GM23338 (cell line): ENCODE measurements around the gene AFF3.

Source experiments
- CREB1 ChIP-seq: fragments of 250-450 bp; sonication (Bioruptor Pico); IDR thresholded peaks from 2 replicates; pipeline ENCODE4 v1.5.0; 2020; ENCODE audit warnings: low read depth, mild to moderate bottlenecking, moderate library complexity
- EZH2 ChIP-seq: fragments of 200-600 bp; sonication (generic); IDR thresholded peaks from one replicate; pipeline ENCODE4 v1.8.0; 2017; ENCODE audit warnings: antibody characterized with exemption, mild to moderate bottlenecking, low read depth; ENCODE audit not compliant: unreplicated experiment
- EZH2phosphoT487 ChIP-seq: fragments of 200-600 bp; sonication (generic); IDR thresholded peaks from one replicate; pipeline ENCODE4 v1.8.1; 2018; ENCODE audit warnings: antibody characterized with exemption; ENCODE audit not compliant: unreplicated experiment
- JUNB ChIP-seq: IDR thresholded peaks from one replicate; pipeline ENCODE4 v1.6.1; 2016; ENCODE audit warnings: antibody characterized with exemption; ENCODE audit not compliant: unreplicated experiment
- NANOG ChIP-seq: IDR thresholded peaks from 2 replicates; pipeline ENCODE4 v1.6.1; 2016; ENCODE audit warnings: antibody characterized with exemption, borderline replicate concordance
- POLR2AphosphoS5 ChIP-seq: IDR thresholded peaks from 2 replicates; pipeline ENCODE4 v1.6.1; 2016; ENCODE audit warnings: antibody characterized with exemption, low read depth
- STAT1 ChIP-seq: IDR thresholded peaks from one replicate; pipeline ENCODE4 v1.6.1; 2016; ENCODE audit warnings: antibody characterized with exemption; ENCODE audit not compliant: unreplicated experiment
- ZNF114 ChIP-seq: fragments of 250-450 bp; sonication (Bioruptor Pico); IDR thresholded peaks from 2 replicates; pipeline ENCODE4 v1.5.0; 2020; ENCODE audit warnings: mild to moderate bottlenecking, moderate library complexity
- ZNF331 ChIP-seq: fragments of 250-450 bp; sonication (Bioruptor Pico); IDR thresholded peaks from 2 replicates; pipeline ENCODE4 v1.5.0; 2020; ENCODE audit warnings: low read depth, mild to moderate bottlenecking, moderate library complexity
- TF ChIP-seq, protein P1 (sequence below), 2 experiments: fragments of 200-600 bp in 1 of 2; sonication (generic) in 1 of 2; conservative IDR thresholded peaks; 2 replicates each; pipeline versions ENCODE4 v1.5.1 to v1.6.1; 2016 to 2017; ENCODE audit warnings: antibody characterized with exemption in 2 of 2, low read depth in 2 of 2, mild to moderate bottlenecking in 2 of 2, moderate library complexity in 1 of 2
- TF ChIP-seq, protein P2 (sequence below): IDR thresholded peaks from one replicate; pipeline ENCODE4 v1.6.1; 2018; ENCODE audit warnings: antibody characterized with exemption; ENCODE audit not compliant: unreplicated experiment
- TF ChIP-seq, protein P3 (sequence below): IDR thresholded peaks from 2 replicates; pipeline ENCODE4 v1.6.1; 2016; ENCODE audit warnings: antibody characterized with exemption

DNA sequence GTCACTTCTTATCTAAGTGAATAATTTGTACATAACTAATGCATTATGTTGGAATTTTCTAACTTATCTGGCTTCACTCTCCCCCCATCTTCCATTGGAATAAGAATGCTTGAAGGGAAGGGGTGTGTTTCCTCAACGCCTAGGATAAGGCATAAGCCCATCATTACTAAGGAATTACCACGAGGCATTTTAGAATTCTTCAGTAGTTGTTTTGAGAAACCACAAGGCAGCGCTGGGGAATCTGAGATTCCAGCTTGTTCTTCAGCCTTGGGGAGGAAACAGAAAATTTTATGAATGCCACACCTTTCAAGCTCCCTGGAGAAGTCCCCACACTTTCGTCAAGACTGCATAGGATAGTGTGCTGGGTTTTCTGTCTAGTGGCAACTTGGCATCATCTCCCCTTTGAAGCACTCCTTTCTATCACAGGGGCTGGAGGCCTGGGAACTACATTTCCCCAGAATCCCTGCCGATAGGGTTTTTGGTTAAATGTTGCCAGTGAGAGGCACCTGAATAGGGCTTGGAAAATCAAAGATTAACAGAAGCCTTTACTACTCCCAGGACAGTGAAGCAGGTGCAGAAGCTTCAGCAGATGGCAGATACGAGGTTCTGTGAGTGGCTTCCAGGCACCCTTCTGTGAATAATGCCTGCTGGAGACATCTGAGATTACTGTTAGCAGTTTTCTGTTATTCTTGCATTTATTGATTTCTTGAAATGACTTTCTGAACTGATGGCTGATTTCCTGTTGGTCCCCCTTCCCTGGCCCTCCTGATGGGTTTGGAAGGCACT lies 459.9 kb downstream of the AFF3 start:
- TF ChIP-seq, protein P1, sequence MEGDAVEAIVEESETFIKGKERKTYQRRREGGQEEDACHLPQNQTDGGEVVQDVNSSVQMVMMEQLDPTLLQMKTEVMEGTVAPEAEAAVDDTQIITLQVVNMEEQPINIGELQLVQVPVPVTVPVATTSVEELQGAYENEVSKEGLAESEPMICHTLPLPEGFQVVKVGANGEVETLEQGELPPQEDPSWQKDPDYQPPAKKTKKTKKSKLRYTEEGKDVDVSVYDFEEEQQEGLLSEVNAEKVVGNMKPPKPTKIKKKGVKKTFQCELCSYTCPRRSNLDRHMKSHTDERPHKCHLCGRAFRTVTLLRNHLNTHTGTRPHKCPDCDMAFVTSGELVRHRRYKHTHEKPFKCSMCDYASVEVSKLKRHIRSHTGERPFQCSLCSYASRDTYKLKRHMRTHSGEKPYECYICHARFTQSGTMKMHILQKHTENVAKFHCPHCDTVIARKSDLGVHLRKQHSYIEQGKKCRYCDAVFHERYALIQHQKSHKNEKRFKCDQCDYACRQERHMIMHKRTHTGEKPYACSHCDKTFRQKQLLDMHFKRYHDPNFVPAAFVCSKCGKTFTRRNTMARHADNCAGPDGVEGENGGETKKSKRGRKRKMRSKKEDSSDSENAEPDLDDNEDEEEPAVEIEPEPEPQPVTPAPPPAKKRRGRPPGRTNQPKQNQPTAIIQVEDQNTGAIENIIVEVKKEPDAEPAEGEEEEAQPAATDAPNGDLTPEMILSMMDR (conservative IDR thresholded peaks at IDR 0.05; ENCODE audit: low read depth in 2 of 2): no peak
- TF ChIP-seq EZH2 (no peak), STAT1 (no peak), EZH2phosphoT487 (no peak), JUNB (no peak), POLR2AphosphoS5 (no peak), CREB1 (no peak), ZNF114 (CRISPR knock-in tag) (no peak), NANOG (no peak), ZNF331 (no peak)
- TF ChIP-seq, protein P2, sequence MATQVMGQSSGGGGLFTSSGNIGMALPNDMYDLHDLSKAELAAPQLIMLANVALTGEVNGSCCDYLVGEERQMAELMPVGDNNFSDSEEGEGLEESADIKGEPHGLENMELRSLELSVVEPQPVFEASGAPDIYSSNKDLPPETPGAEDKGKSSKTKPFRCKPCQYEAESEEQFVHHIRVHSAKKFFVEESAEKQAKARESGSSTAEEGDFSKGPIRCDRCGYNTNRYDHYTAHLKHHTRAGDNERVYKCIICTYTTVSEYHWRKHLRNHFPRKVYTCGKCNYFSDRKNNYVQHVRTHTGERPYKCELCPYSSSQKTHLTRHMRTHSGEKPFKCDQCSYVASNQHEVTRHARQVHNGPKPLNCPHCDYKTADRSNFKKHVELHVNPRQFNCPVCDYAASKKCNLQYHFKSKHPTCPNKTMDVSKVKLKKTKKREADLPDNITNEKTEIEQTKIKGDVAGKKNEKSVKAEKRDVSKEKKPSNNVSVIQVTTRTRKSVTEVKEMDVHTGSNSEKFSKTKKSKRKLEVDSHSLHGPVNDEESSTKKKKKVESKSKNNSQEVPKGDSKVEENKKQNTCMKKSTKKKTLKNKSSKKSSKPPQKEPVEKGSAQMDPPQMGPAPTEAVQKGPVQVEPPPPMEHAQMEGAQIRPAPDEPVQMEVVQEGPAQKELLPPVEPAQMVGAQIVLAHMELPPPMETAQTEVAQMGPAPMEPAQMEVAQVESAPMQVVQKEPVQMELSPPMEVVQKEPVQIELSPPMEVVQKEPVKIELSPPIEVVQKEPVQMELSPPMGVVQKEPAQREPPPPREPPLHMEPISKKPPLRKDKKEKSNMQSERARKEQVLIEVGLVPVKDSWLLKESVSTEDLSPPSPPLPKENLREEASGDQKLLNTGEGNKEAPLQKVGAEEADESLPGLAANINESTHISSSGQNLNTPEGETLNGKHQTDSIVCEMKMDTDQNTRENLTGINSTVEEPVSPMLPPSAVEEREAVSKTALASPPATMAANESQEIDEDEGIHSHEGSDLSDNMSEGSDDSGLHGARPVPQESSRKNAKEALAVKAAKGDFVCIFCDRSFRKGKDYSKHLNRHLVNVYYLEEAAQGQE: no peak
- TF ChIP-seq, protein P3, sequence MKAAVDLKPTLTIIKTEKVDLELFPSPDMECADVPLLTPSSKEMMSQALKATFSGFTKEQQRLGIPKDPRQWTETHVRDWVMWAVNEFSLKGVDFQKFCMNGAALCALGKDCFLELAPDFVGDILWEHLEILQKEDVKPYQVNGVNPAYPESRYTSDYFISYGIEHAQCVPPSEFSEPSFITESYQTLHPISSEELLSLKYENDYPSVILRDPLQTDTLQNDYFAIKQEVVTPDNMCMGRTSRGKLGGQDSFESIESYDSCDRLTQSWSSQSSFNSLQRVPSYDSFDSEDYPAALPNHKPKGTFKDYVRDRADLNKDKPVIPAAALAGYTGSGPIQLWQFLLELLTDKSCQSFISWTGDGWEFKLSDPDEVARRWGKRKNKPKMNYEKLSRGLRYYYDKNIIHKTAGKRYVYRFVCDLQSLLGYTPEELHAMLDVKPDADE: no peak
